AG04450 (cell line): ENCODE measurements around the gene SESTD1. TPM values are rescaled to one million over a fixed set of nuclear protein-coding genes. Genes with fewer than 3 reads are reported as not detected.
"Not testable (repeated sequence)": the region's sequence is repeated elsewhere in the genome, so short reads cannot be mapped to it uniquely, and the experiment has no call there.

Experiments
- CTCF ChIA-PET: fragments of 300-600, 350-600 bp; formaldehyde crosslinking; extraction: SDS; loops from one replicate; lab custom pipeline; 2022; ENCODE audit warnings: antibody characterized with exemption, inconsistent platforms; lab: Charles Lee
- POLR2A ChIA-PET: fragments of 350-600 bp; formaldehyde crosslinking; extraction: SDS; loops from one replicate; lab custom pipeline; 2021; ENCODE audit warnings: antibody characterized with exemption, inconsistent platforms; lab: Yijun Ruan, JAX
- DNase-seq: peaks from one replicate; pipeline ENCODE4 v3.0.0-alpha.2; 2011; ENCODE audit warnings: low read depth, low spot score
- H3K27ac ChIP-seq: one replicate; pipeline ENCODE4 v1.5.1; 2012; ENCODE audit warnings: low read depth, low read length, control low read depth
- H3K27me3 ChIP-seq: one replicate; pipeline ENCODE4 v1.6.0; 2012; ENCODE audit warnings: low read length; ENCODE audit not compliant: control insufficient read depth, insufficient read depth
- H3K4me3 ChIP-seq: 2 replicates; pipeline ENCODE4 v1.5.1; 2011; ENCODE audit warnings: mild to moderate bottlenecking, low read depth, low read length, control low read depth
- H3K9me3 ChIP-seq: 2 replicates; pipeline ENCODE4 v1.5.1; 2012; ENCODE audit warnings: low read length; ENCODE audit not compliant: control insufficient read depth, insufficient read depth
- CTCF ChIP-seq: IDR thresholded peaks from 2 replicates; pipeline ENCODE4 v1.5.1; 2011; ENCODE audit warnings: low read depth, low read length, control low read depth, inconsistent platforms
- polyA plus RNA-seq: library from polyadenylated mRNA; depleted of rRNA; stranded (reverse); fragments of >200 nt; gene quantifications from 2 replicates; pipeline ENCODE4 v1.2.3, GENCODE V29; 2011

SESTD1 gene
- polyA plus RNA-seq, 1 experiment = 24.3 TPM

- H3K9me3 ChIP-seq = no peaks in the 10 kb centered on the region
- H3K27ac ChIP-seq = no peak overlapping the region
- TF ChIP-seq CTCF = no peak
- ChIA-PET CTCF (interaction anchor here (1.2 kb wide), 1 partner anchor 32 kb away, joined by 3 read pairs; no protein-coding TSS in a partner anchor), POLR2A (no interaction called here)
- H3K4me3 ChIP-seq = no peak overlapping the region
- H3K27me3 ChIP-seq = no peaks in the 10 kb centered on the region
- DNase-seq = no peak
Measured at GRCh38 chr2:179251870-179252269, 12.8 kb downstream of the SESTD1 start.

GRCh38 chr2:179250848-179251504, 13.7 kb downstream of the SESTD1 start:
- no peak overlapping the region for H3K27ac ChIP-seq
- no peak for DNase-seq
- POLR2A ChIA-PET = no interaction called here
- TF ChIP-seq CTCF = no peak
- CTCF ChIA-PET = no interaction called here
- H3K4me3 ChIP-seq = no peak overlapping the region
- no peaks in the 10 kb centered on the region; the same call in 1 of the 2 replicates for H3K9me3 ChIP-seq
- H3K27me3 ChIP-seq = no peaks in the 10 kb centered on the region

GRCh38 chr2:179250095-179250494, 14.5 kb downstream of the SESTD1 start:
- ChIA-PET CTCF (interaction anchor here (0.7 kb wide), 2 partner anchors 23 to 57 kb away, joined by 3 read pairs; no protein-coding TSS in a partner anchor), POLR2A (no interaction called here)
- DNase-seq = no peak
- Histone ChIP-seq H3K27me3 (no peaks in the 10 kb centered on the region), H3K9me3 (no peaks in the 10 kb centered on the region; the same call in 1 of the 2 replicates), H3K27ac (no peak overlapping the region), H3K4me3 (no peak overlapping the region)
- no peak for TF ChIP-seq CTCF

- Histone ChIP-seq H3K27ac (no peak overlapping the region), H3K9me3 (no peaks in the 10 kb centered on the region; the same call in 1 of the 2 replicates), H3K27me3 (no peaks in the 10 kb centered on the region), H3K4me3 (no peak overlapping the region)
- no peak for DNase-seq
- ChIA-PET POLR2A (no interaction called here), CTCF (interaction anchor here (1.5 kb wide), 1 partner anchor 29 kb away, joined by 5 read pairs; no protein-coding TSS in a partner anchor)
- no peak for TF ChIP-seq CTCF
Measured at GRCh38 chr2:179248024-179248348, 16.6 kb downstream of the SESTD1 start.

- Histone ChIP-seq H3K27me3 (no peaks in the 10 kb centered on the region), H3K27ac (no peak overlapping the region), H3K9me3 (no peaks in the 10 kb centered on the region; the same call in 1 of the 2 replicates), H3K4me3 (no peak overlapping the region)
- POLR2A ChIA-PET = no interaction called here
- no peak for TF ChIP-seq CTCF
- no peak for DNase-seq
- CTCF ChIA-PET = no interaction called here
Measured at GRCh38 chr2:179247318-179248023, 17.2 kb downstream of the SESTD1 start.

- H3K9me3 ChIP-seq, POLR2A ChIA-PET, H3K4me3 ChIP-seq, H3K27ac ChIP-seq, DNase-seq, H3K27me3 ChIP-seq: not testable (repeated sequence)
- CTCF ChIA-PET = interaction anchor here (0.7 to 2.3 kb wide), 2 partner anchors 20 to 26 kb away, joined by 3 to 12 read pairs; no protein-coding TSS in a partner anchor
Measured at GRCh38 chr2:179245843-179246242, 18.8 kb downstream of the SESTD1 start.
